ENCODE data around the gene TUT1.
A peak's percentile ranks its signal among the peaks of the same experiment; 100 is the strongest.

TUT1 gene

GRCh38 chr11:62612366-62613290 lies 21.3 kb upstream of the TUT1 start, which contains the start of the genes EML3 and ROM1:
Gene EML3 (minus strand): TSS chr11:62612775. CDS start chr11:62612457, 318 bp downstream.
Gene ROM1 (plus strand): TSS chr11:62613257. CDS start chr11:62613282, 25 bp downstream.
- peak within 1 kb of the TSS; percentile 79 to 91 for H3K4me3 ChIP-seq (ENCODE audit: low read depth in 1 of 2, low read length in 1 of 2)
- no peaks in the 10 kb centered on the region for H3K9me3 ChIP-seq
- H3K36me3 ChIP-seq = peaks cover 22% of the 10 kb centered on the region
- peak within 1 kb of the TSS; percentile 95 for H3K27ac ChIP-seq
- H3K27me3 ChIP-seq = no peaks in the 10 kb centered on the region
- H3K4me1 ChIP-seq (ENCODE audit: control insufficient read depth in 1 of 2, insufficient read depth in 1 of 2, low read depth in 1 of 2, low read length in 1 of 2) = peaks cover 34 to 36% of the 10 kb centered on the region in 2 experiments
- TF ChIP-seq CTCF (IDR thresholded peaks at IDR 0.05) = peak; percentile 98

GRCh38 chr11:62611705-62612365 lies 20.5 kb upstream of the TUT1 start:
- Histone ChIP-seq H3K36me3 (peaks cover 22% of the 10 kb centered on the region), H3K4me1 (ENCODE audit: control insufficient read depth in 1 of 2, insufficient read depth in 1 of 2, low read depth in 1 of 2, low read length in 1 of 2) (peaks cover 36% of the 10 kb centered on the region in 2 experiments), H3K4me3 (ENCODE audit: low read depth in 1 of 2, low read length in 1 of 2) (peak overlapping the region; percentile 79 to 91), H3K27ac (peak overlapping the region; percentile 95), H3K9me3 (no peaks in the 10 kb centered on the region), H3K27me3 (no peaks in the 10 kb centered on the region)
- TF ChIP-seq CTCF (IDR thresholded peaks at IDR 0.05) = no peak

GRCh38 chr11:62610814-62611704 lies 19.7 kb upstream of the TUT1 start:
- no peak for TF ChIP-seq CTCF (IDR thresholded peaks at IDR 0.05)
- H3K9me3 ChIP-seq = no peaks in the 10 kb centered on the region
- H3K4me3 ChIP-seq (ENCODE audit: low read depth in 1 of 2, low read length in 1 of 2) = peak overlapping the region; percentile 79 to 91
- peak overlapping the region; percentile 95 for H3K27ac ChIP-seq
- no peaks in the 10 kb centered on the region for H3K27me3 ChIP-seq
- H3K4me1 ChIP-seq (ENCODE audit: control insufficient read depth in 1 of 2, insufficient read depth in 1 of 2, low read depth in 1 of 2, low read length in 1 of 2) = peaks cover 36% of the 10 kb centered on the region in 2 experiments
- peaks cover 21% of the 10 kb centered on the region for H3K36me3 ChIP-seq

GRCh38 chr11:62610403-62610802 lies 19.1 kb upstream of the TUT1 start:
- no peak for TF ChIP-seq CTCF (IDR thresholded peaks at IDR 0.05)
- H3K4me3 ChIP-seq (ENCODE audit: low read depth in 1 of 2, low read length in 1 of 2) = no peak overlapping the region
- H3K27me3 ChIP-seq = no peaks in the 10 kb centered on the region
- H3K27ac ChIP-seq = no peak overlapping the region
- peaks cover 23% of the 10 kb centered on the region for H3K36me3 ChIP-seq
- H3K9me3 ChIP-seq = no peaks in the 10 kb centered on the region
- peaks cover 36% of the 10 kb centered on the region in 2 experiments for H3K4me1 ChIP-seq (ENCODE audit: control insufficient read depth in 1 of 2, insufficient read depth in 1 of 2, low read depth in 1 of 2, low read length in 1 of 2)

GRCh38 chr11:62608776-62609175 lies 17.5 kb upstream of the TUT1 start:
- Histone ChIP-seq H3K4me1 (ENCODE audit: control insufficient read depth in 1 of 2, insufficient read depth in 1 of 2, low read depth in 1 of 2, low read length in 1 of 2) (peaks cover 28 to 29% of the 10 kb centered on the region in 2 experiments), H3K4me3 (ENCODE audit: low read depth in 1 of 2, low read length in 1 of 2) (no peak overlapping the region), H3K27me3 (no peaks in the 10 kb centered on the region), H3K27ac (no peak overlapping the region), H3K9me3 (no peaks in the 10 kb centered on the region), H3K36me3 (peaks cover 29% of the 10 kb centered on the region)
- no peak for TF ChIP-seq CTCF (IDR thresholded peaks at IDR 0.05)

All from neutrophil (primary cell).